ENCODE results near the gene TRMT1.

DNA sequence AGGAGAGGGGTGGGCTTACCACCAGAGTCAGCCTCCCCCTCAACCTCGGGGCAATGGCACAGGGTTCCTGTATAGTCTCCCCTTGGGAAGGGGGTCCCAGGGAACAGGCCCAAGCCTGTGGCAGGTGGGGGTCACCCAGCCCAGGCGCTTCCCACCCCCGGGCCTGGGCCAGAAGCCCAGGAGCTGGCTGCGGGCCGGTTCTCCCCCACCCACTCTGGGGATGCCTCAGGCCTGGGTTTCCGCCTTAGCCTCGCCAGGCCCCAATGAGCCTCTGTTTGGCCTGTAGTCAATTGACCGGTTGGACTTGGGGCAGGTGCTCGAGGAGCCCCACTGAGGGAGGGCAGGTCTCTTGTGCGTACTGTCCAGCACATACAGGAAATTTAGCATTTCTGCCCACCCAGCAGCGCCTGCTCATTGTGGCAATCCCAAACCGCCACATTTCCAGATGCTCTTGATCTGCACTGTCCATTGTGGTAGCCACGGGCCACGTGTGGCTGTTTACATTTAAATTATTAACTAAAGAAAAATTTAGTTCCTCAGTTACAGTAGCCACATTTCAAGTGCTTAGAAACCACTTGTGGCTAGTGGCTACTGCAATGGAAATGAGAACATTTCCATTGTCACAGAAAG is 23.8 kb downstream of the TRMT1 start:
- TF ChIP-seq TCF7L2 (IDR thresholded peaks at IDR 0.05; ENCODE audit: low read depth, low read length) (no peak), POLR2AphosphoS5 (IDR thresholded peaks at IDR 0.05; ENCODE audit: low read depth, low read length) (no peak), SIN3A (IDR thresholded peaks at IDR 0.05; ENCODE audit: borderline replicate concordance, insufficient read depth, low read depth, low read length) (no peak)
- TF ChIP-seq, protein P1, sequence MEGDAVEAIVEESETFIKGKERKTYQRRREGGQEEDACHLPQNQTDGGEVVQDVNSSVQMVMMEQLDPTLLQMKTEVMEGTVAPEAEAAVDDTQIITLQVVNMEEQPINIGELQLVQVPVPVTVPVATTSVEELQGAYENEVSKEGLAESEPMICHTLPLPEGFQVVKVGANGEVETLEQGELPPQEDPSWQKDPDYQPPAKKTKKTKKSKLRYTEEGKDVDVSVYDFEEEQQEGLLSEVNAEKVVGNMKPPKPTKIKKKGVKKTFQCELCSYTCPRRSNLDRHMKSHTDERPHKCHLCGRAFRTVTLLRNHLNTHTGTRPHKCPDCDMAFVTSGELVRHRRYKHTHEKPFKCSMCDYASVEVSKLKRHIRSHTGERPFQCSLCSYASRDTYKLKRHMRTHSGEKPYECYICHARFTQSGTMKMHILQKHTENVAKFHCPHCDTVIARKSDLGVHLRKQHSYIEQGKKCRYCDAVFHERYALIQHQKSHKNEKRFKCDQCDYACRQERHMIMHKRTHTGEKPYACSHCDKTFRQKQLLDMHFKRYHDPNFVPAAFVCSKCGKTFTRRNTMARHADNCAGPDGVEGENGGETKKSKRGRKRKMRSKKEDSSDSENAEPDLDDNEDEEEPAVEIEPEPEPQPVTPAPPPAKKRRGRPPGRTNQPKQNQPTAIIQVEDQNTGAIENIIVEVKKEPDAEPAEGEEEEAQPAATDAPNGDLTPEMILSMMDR (IDR thresholded peaks at IDR 0.05), result no peak
- TF ChIP-seq, protein P2, sequence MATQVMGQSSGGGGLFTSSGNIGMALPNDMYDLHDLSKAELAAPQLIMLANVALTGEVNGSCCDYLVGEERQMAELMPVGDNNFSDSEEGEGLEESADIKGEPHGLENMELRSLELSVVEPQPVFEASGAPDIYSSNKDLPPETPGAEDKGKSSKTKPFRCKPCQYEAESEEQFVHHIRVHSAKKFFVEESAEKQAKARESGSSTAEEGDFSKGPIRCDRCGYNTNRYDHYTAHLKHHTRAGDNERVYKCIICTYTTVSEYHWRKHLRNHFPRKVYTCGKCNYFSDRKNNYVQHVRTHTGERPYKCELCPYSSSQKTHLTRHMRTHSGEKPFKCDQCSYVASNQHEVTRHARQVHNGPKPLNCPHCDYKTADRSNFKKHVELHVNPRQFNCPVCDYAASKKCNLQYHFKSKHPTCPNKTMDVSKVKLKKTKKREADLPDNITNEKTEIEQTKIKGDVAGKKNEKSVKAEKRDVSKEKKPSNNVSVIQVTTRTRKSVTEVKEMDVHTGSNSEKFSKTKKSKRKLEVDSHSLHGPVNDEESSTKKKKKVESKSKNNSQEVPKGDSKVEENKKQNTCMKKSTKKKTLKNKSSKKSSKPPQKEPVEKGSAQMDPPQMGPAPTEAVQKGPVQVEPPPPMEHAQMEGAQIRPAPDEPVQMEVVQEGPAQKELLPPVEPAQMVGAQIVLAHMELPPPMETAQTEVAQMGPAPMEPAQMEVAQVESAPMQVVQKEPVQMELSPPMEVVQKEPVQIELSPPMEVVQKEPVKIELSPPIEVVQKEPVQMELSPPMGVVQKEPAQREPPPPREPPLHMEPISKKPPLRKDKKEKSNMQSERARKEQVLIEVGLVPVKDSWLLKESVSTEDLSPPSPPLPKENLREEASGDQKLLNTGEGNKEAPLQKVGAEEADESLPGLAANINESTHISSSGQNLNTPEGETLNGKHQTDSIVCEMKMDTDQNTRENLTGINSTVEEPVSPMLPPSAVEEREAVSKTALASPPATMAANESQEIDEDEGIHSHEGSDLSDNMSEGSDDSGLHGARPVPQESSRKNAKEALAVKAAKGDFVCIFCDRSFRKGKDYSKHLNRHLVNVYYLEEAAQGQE (IDR thresholded peaks at IDR 0.05; ENCODE audit: insufficient read depth in 1 of 2, low read depth in 2 of 2, low read length in 1 of 2), result no peak

All from Panc1 (cell line).